HEK293 (cell line): Measurements from ENCODE around the gene DMD.

Source experiments
- ZNF121 ChIP-seq: fragments of 450-650 bp; formaldehyde crosslinking; IDR thresholded peaks from 2 replicates; pipeline ENCODE4 v1.5.1; 2016; ENCODE audit warnings: missing biosample characterization, missing genetic modification characterization
- ZNF2 ChIP-seq: fragments of 450-650 bp; formaldehyde crosslinking; IDR thresholded peaks from 2 replicates; pipeline ENCODE4 v1.5.1; 2016; ENCODE audit warnings: missing biosample characterization, missing genetic modification characterization
- ZNF239 ChIP-seq: fragments of 450-650 bp; formaldehyde crosslinking; IDR thresholded peaks from 2 replicates; pipeline ENCODE4 v1.5.1; 2016; ENCODE audit warnings: missing biosample characterization, missing genetic modification characterization
- ZNF274 ChIP-seq, 2 experiments: fragments of 200-500 bp in 1 of 2; fragments of 450-650 bp in 1 of 2; sonication (Bioruptor generic) in 1 of 2; formaldehyde crosslinking in 1 of 2; IDR thresholded peaks; 2 replicates each; pipeline versions ENCODE4 v1.5.1 to v1.6.1; 2014 to 2016; ENCODE audit warnings: borderline replicate concordance in 1 of 2, inconsistent platforms in 1 of 2, low read length in 1 of 2, missing biosample characterization in 1 of 2, missing genetic modification characterization in 1 of 2
- TF ChIP-seq, protein P1 (sequence below): fragments of 450-650 bp; formaldehyde crosslinking; IDR thresholded peaks from 2 replicates; pipeline ENCODE4 v1.5.1; 2016; ENCODE audit warnings: missing biosample characterization, missing genetic modification characterization
- TF ChIP-seq, protein P2 (sequence below): fragments of 450-650 bp; formaldehyde crosslinking; IDR thresholded peaks from 2 replicates; pipeline ENCODE4 v1.5.1; 2017; ENCODE audit warnings: missing biosample characterization, missing genetic modification characterization

DNA sequence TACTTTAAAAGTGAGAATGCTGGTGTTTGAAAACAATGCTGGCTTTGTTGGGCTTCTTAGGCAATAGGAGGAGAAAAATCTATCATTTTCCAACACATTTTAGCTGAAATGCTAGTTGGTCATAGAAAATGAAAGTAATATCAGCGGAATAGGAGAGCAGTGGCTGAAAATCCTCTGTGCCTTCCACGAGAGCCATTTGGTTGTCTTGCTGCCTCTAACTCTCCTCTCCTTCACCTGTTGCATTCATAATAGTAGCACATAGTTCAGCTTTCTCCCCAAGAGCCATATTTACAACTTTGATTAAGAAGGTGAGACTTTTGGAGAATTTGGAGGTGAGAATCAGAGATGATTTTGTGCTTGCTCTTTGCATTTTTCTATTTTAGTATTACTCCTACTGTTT lies 1290.1 kb downstream of the DMD start:
- no peak for TF ChIP-seq ZNF121 (tag by site-specific recombination)
- TF ChIP-seq, protein P1, sequence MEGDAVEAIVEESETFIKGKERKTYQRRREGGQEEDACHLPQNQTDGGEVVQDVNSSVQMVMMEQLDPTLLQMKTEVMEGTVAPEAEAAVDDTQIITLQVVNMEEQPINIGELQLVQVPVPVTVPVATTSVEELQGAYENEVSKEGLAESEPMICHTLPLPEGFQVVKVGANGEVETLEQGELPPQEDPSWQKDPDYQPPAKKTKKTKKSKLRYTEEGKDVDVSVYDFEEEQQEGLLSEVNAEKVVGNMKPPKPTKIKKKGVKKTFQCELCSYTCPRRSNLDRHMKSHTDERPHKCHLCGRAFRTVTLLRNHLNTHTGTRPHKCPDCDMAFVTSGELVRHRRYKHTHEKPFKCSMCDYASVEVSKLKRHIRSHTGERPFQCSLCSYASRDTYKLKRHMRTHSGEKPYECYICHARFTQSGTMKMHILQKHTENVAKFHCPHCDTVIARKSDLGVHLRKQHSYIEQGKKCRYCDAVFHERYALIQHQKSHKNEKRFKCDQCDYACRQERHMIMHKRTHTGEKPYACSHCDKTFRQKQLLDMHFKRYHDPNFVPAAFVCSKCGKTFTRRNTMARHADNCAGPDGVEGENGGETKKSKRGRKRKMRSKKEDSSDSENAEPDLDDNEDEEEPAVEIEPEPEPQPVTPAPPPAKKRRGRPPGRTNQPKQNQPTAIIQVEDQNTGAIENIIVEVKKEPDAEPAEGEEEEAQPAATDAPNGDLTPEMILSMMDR (tag by site-specific recombination) = no peak
- TF ChIP-seq, protein P2, sequence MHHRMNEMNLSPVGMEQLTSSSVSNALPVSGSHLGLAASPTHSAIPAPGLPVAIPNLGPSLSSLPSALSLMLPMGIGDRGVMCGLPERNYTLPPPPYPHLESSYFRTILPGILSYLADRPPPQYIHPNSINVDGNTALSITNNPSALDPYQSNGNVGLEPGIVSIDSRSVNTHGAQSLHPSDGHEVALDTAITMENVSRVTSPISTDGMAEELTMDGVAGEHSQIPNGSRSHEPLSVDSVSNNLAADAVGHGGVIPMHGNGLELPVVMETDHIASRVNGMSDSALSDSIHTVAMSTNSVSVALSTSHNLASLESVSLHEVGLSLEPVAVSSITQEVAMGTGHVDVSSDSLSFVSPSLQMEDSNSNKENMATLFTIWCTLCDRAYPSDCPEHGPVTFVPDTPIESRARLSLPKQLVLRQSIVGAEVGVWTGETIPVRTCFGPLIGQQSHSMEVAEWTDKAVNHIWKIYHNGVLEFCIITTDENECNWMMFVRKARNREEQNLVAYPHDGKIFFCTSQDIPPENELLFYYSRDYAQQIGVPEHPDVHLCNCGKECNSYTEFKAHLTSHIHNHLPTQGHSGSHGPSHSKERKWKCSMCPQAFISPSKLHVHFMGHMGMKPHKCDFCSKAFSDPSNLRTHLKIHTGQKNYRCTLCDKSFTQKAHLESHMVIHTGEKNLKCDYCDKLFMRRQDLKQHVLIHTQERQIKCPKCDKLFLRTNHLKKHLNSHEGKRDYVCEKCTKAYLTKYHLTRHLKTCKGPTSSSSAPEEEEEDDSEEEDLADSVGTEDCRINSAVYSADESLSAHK = no peak
- TF ChIP-seq ZNF274 (IDR thresholded peaks at IDR 0.05; ENCODE audit: low read length) = no peak
- no peak for TF ChIP-seq ZNF274 (tag by site-specific recombination; IDR thresholded peaks at IDR 0.05; ENCODE audit: borderline replicate concordance)
- TF ChIP-seq ZNF2 = no peak
- TF ChIP-seq ZNF239 (tag by site-specific recombination) = no peak
